ENCODE data around the gene NOL8.

NOL8 gene
- 48.1 to 98.3 (median 78.3) reads per million in 4 donors for total RNA-seq

GRCh38 chr9:92325269-92325990, at the start of gene NOL8, which contains the start of gene CENPP:
Gene NOL8, minus strand, starts transcription at chr9:92325350. Its CDS starts 1,189 bp downstream, at chr9:92324161.
Gene CENPP, plus strand, starts transcription at chr9:92325953.
- peak; percentile 62 to 92 (median 75) for DNase-seq

DNA sequence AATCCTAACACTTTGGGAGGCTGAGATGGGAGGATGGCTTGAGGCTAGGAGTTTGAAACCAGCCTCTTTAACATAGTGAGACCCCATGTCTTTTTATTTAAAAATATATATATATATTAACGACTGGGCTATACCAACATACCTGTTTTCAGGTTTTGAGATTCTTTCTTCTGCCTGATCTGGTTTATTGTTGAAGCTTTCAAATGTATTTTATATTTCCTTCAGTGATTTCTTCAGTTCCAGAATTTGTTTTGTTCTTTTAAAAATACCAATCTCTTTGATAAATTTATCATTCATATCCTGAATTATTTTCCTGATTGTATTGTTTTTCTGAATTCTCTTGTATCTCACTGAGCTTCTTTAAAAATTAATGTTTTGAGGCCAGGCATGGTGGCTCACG, 48.0 kb upstream of the NOL8 start:
- no peak for DNase-seq

- DNase-seq, result no peak
These were observed 43.9 kb upstream of the NOL8 start for GRCh38 chr9:92369075-92369474.

GRCh38 chr9:92360083-92360482, 34.9 kb upstream of the NOL8 start:
- DNase-seq, result no peak

GRCh38 chr9:92359394-92359995, 34.3 kb upstream of the NOL8 start:
- no peak for DNase-seq

DNA sequence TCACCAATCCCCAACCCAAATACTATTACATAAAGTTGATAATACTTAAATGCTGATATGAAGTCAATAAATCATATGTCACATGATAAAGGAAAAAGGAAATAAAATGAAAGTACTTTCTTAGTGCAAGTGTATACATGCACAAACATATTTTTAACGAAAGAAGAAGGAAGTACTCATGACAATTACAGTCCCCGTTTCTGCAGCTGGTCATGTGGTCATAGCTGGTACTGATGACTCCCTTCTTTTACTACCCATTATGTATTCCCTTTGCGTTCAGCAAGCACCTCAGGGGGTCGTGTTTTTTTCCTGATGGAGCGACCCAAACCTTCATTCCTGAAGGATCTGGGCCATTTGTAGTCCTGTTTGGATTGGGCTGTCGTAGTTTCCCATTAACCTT, 27.9 kb upstream of the NOL8 start:
- DNase-seq, result no peak

- no peak for DNase-seq
These were observed 25.6 kb upstream of the NOL8 start for GRCh38 chr9:92350740-92351133.

GRCh38 chr9:92349771-92350739, 24.9 kb upstream of the NOL8 start:
- no peak for DNase-seq

- no peak for DNase-seq
These were observed 20.4 kb upstream of the NOL8 start for GRCh38 chr9:92345582-92345981.

GRCh38 chr9:92342825-92343488, 17.8 kb upstream of the NOL8 start:
- no peak for DNase-seq

GRCh38 chr9:92341578-92341977, 16.4 kb upstream of the NOL8 start:
- no peak for DNase-seq

- DNase-seq, result no peak
These were observed 8.1 kb upstream of the NOL8 start for GRCh38 chr9:92333282-92333634.

GRCh38 chr9:92332577-92333281, 7.6 kb upstream of the NOL8 start:
- no peak for DNase-seq

- DNase-seq, result no peak
These were observed 3.1 kb upstream of the NOL8 start for GRCh38 chr9:92328225-92328624.

DNA sequence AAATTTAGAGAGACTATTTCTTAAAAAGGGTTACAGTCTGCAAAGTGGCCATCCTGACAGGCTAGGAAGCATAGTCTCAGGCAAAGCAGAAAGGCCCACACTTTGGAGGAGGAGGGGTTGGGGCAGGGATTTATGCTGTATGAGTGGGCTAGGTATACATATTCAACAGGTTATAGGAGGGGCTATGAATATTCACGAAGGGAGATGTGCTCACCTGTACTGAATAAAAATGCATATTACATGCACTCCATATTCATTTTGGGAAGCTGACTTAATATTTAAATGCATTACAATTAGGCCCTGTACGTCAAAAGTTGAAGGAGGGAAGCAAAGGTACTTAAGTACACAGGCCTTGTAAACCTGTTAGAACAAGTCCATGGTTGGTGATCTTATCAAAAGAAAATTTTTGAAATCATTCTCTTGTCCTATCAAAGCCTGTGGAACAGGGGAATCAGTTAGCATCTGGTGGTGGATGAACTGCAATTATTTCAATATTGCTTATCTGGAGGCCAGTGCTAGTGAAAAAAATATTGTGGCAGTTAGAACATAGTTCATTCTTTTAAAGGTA, 2.2 kb upstream of the NOL8 start:
- DNase-seq, result no peak

- no peak for DNase-seq
These were observed 896 bp upstream of the NOL8 start for GRCh38 chr9:92325991-92326500.

DNA sequence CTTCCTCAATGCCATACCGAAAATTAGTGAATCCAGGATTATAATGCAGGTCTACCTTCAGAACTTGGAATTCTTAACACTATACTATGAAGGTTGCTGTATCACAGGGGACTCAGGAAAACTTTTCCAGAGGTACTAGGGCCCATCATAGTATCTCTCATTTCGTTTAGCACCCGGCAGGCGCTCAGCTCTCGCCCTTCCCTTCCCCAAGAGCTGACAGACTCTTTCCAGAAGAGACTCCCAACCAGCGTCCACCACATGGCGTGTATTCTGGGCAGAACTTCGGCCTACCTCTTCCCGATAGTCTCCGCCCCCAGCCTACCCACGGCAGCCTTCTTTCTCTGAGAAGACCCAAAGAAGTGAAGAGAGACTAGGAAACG, 271 bp downstream of the NOL8 start:
- DNase-seq, result no peak

- no peak for DNase-seq
These were observed 719 bp downstream of the NOL8 start for GRCh38 chr9:92324431-92324830.

DNA sequence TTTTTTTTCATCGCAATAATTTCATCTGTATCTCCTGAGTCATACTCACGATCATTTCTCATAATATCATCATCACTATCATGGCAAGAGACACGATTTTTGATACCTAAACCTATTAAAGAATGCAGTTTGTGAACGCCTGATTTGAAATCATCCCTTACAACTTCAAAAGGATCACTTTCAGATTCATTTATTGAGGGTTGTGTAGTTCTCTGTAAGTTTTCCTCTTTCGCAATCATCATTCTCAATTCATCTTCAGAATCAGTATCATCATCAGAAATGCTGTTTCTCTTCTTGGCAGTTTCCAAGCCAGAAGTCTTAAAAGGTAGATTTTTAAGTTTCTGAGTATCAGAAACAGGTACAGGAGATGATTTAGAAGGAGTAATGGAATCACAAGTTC, 9.7 kb downstream of the NOL8 start:
- DNase-seq, result no peak

- no peak for DNase-seq
These were observed 11.5 kb downstream of the NOL8 start for GRCh38 chr9:92313624-92314012.

DNA sequence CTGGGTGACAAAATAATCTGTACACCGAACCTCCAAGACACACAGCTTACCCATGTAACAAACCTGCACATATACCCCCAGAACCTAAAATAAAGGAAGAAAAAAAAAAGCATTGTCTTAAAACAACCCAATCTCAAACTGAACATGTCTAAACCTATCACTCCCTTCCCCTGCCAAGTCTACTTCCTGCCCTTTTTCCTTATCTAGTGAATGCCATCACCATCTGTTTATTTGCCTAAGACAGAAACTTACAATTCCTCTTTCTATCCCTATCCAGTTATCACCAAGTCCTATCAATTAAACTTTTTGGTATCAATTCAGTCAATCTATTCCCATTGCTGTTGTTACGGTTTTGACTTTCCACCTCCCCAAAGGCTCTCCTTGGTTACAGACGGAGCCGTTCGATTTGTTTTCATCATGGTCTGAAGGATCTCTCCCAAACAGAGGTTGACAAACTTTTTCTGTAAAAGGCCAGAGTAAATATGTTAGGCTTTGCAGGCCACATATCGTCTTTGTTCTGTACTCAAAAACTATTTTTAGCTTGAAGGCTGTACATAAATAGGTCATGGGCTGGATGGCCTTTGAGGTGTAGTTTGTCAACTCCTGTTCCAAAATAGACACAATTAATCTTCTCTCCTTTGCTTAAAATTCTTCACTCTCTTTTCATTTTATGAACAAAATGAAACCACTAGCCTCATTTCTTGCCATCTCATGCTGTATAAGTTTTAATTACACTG, 12.1 kb downstream of the NOL8 start:
- no peak for DNase-seq
